Ishikawa (cell line): ENCODE results near the gene GLIPR1L2.

Experiments
- CEBPB ChIP-seq: IDR thresholded peaks from 2 replicates; pipeline ENCODE4 v1.6.1; 2012
- CREB1 ChIP-seq: IDR thresholded peaks from 2 replicates; pipeline ENCODE4 v1.6.1; 2012; ENCODE audit warnings: low read depth
- EGR1 ChIP-seq: IDR thresholded peaks from 2 replicates; pipeline ENCODE4 v1.6.1; 2012
- EP300 ChIP-seq: IDR thresholded peaks from 2 replicates; pipeline ENCODE4 v1.6.1; 2012; ENCODE audit warnings: borderline replicate concordance
- FOXM1 ChIP-seq: IDR thresholded peaks from 2 replicates; pipeline ENCODE4 v1.6.1; 2012; ENCODE audit warnings: low read depth, borderline replicate concordance
- MAX ChIP-seq: IDR thresholded peaks from 2 replicates; pipeline ENCODE4 v1.6.1; 2012
- NFIC ChIP-seq: IDR thresholded peaks from 2 replicates; pipeline ENCODE4 v1.6.1; 2012
- RAD21 ChIP-seq: IDR thresholded peaks from 2 replicates; pipeline ENCODE4 v1.6.1; 2012; ENCODE audit warnings: low read depth
- TAF1 ChIP-seq: IDR thresholded peaks from 2 replicates; pipeline ENCODE4 v1.6.1; 2012; ENCODE audit warnings: low read depth, mild to moderate bottlenecking
- TCF12 ChIP-seq: IDR thresholded peaks from 2 replicates; pipeline ENCODE4 v1.6.1; 2012; ENCODE audit warnings: low read depth
- TEAD4 ChIP-seq: IDR thresholded peaks from 2 replicates; pipeline ENCODE4 v1.6.1; 2012
- YY1 ChIP-seq: IDR thresholded peaks from 2 replicates; pipeline ENCODE4 v1.6.1; 2012; ENCODE audit warnings: low read depth
- ZBTB7A ChIP-seq: IDR thresholded peaks from 2 replicates; pipeline ENCODE4 v1.6.1; 2012; ENCODE audit warnings: low read depth
- TF ChIP-seq, protein P1 (sequence below): IDR thresholded peaks from 2 replicates; pipeline ENCODE4 v1.6.1; 2012
- TF ChIP-seq, protein P2 (sequence below): IDR thresholded peaks from 2 replicates; pipeline ENCODE4 v1.6.1; 2012; ENCODE audit warnings: low read depth, mild to moderate bottlenecking

GLIPR1L2 gene

GRCh38 chr12:75446857-75447256 lies 56.0 kb downstream of the GLIPR1L2 start:
- TF ChIP-seq YY1 (no peak), CREB1 (no peak), CEBPB (no peak), EGR1 (no peak), TCF12 (no peak), FOXM1 (no peak), RAD21 (no peak), MAX (no peak), ZBTB7A (no peak), TEAD4 (no peak), EP300 (no peak), TAF1 (no peak), NFIC (no peak)
- TF ChIP-seq, protein P1, sequence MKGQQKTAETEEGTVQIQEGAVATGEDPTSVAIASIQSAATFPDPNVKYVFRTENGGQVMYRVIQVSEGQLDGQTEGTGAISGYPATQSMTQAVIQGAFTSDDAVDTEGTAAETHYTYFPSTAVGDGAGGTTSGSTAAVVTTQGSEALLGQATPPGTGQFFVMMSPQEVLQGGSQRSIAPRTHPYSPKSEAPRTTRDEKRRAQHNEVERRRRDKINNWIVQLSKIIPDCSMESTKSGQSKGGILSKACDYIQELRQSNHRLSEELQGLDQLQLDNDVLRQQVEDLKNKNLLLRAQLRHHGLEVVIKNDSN, result no peak
- TF ChIP-seq, protein P2, sequence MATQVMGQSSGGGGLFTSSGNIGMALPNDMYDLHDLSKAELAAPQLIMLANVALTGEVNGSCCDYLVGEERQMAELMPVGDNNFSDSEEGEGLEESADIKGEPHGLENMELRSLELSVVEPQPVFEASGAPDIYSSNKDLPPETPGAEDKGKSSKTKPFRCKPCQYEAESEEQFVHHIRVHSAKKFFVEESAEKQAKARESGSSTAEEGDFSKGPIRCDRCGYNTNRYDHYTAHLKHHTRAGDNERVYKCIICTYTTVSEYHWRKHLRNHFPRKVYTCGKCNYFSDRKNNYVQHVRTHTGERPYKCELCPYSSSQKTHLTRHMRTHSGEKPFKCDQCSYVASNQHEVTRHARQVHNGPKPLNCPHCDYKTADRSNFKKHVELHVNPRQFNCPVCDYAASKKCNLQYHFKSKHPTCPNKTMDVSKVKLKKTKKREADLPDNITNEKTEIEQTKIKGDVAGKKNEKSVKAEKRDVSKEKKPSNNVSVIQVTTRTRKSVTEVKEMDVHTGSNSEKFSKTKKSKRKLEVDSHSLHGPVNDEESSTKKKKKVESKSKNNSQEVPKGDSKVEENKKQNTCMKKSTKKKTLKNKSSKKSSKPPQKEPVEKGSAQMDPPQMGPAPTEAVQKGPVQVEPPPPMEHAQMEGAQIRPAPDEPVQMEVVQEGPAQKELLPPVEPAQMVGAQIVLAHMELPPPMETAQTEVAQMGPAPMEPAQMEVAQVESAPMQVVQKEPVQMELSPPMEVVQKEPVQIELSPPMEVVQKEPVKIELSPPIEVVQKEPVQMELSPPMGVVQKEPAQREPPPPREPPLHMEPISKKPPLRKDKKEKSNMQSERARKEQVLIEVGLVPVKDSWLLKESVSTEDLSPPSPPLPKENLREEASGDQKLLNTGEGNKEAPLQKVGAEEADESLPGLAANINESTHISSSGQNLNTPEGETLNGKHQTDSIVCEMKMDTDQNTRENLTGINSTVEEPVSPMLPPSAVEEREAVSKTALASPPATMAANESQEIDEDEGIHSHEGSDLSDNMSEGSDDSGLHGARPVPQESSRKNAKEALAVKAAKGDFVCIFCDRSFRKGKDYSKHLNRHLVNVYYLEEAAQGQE, result no peak

DNA sequence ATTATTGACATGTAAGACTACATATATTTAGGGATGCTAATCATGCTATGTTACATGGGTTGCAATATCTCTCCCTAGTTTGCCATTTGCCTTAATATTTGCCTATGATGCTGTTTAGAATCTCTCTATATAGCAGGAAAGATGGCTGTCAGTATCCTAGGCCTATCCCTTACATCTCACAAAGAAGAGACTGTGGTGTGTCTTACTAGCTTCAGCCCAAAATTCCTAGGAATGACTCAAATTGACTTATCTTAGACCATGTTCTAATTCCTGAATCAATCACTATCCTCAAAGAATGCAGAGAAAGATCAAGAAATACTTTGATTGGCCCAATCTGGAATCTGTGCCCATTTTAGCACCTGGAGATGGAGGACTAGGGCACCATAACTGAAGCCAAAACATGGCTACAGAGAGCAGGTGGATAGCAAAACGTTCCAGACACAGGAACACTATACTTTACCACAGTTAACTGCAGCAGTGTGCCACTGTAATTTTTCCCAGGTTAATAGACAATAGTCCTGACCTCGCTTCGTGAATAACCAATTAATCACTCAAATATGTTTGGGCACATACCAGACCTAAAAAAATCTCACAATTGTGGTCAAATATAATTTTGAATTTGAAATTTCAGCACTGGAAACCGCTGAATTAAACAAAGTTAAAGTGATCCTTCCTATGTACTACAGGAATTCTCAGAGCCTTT lies 57.0 kb downstream of the GLIPR1L2 start:
- TF ChIP-seq, protein P2, result no peak
- no peak for TF ChIP-seq YY1
- TF ChIP-seq EP300, result no peak

DNA sequence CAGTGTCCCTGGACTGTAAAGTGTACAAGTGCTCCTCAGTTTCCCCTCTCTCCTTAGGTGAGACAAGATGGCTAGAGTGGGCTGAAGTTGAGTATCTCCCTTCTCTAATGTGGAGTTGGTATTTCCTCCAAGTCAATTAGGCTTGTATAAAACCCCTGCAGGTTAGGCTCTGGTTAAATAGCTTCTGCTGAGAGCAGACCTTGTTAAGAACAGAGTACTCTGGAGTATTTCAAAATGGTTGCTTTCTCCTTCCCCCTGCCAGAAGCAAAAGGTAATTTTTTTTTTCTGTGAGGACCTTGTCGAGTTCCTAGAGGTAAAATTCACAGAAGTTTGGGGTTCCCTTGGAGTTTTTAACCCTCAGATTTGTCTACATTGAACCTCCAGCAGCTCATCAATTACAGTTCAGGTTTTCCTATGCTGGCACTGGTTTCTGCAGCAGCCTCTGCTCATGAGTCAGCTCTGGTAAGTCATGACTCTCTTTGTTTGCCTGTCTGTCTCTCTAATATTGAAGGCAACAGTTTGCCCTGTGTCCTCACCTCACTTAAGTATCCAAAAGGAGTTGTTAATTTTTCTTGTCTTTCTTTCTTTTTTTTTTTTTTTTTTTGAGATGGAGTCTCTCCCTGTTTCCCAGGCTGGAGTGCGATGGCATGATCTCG lies 61.9 kb downstream of the GLIPR1L2 start:
- TF ChIP-seq TCF12 (no peak), TEAD4 (no peak)

- TF ChIP-seq ZBTB7A, result no peak
- TF ChIP-seq, protein P1, result no peak
Observed at GRCh38 chr12:75455839-75456238, 65.0 kb downstream of the GLIPR1L2 start.

DNA sequence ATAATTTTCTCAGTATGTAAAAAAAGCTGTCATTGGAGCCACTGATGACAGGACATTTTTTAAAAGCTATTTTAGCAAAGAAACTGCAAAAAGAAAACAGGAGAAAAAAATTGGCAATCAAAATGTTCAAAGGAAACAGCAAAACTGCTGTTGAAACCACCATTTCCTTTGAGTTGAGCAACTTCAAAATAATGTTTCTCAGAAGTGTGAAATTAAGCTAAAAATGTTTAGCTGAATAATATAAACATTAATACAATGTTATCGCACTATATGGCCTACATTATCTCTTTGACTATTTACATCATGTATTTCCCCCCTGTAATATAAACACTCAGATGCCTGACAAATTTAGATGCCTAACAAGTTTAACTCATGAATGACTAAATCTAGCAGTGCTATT lies 66.3 kb downstream of the GLIPR1L2 start:
- TF ChIP-seq, protein P1, result no peak
- TF ChIP-seq, protein P2, result no peak
- TF ChIP-seq FOXM1, result no peak
- TF ChIP-seq YY1, result no peak
- TF ChIP-seq TEAD4, result no peak
- TF ChIP-seq MAX, result no peak
- no peak for TF ChIP-seq TAF1
- no peak for TF ChIP-seq EGR1
- no peak for TF ChIP-seq CEBPB
- TF ChIP-seq ZBTB7A, result no peak
- no peak for TF ChIP-seq CREB1
- TF ChIP-seq EP300, result no peak
- TF ChIP-seq NFIC, result no peak
- no peak for TF ChIP-seq RAD21
